ENCODE data around the gene TPH1. TPM values are rescaled to one million over a fixed set of nuclear protein-coding genes. Genes with fewer than 3 reads are reported as not detected.

TPH1 gene
- total RNA-seq, 1 experiment from 2014 or later = 0.07 TPM

- no peak for DNase-seq (ENCODE audit: low spot score)
- H3K27me3 Mint-ChIP-seq (ENCODE audit: low read depth) = no peaks in the 10 kb centered on the region
- ChIA-PET CTCF (interaction anchor here (1.4 kb wide), 1 partner anchor 24 kb away, joined by 4 read pairs; no protein-coding TSS in a partner anchor), POLR2A (no interaction called here)
- no peak for ATAC-seq
- no peak overlapping the region for H3K4me3 Mint-ChIP-seq
- H3K9me3 Mint-ChIP-seq = no peaks in the 10 kb centered on the region
- no peak overlapping the region for H3K27ac Mint-ChIP-seq
- TF ChIP-seq FOXP1 (CRISPR knock-in tag; IDR thresholded peaks at IDR 0.05; ENCODE audit: borderline replicate concordance) (no peak), PRDM15 (CRISPR knock-in tag; IDR thresholded peaks at IDR 0.05) (no peak), EMX1 (CRISPR knock-in tag; IDR thresholded peaks at IDR 0.05) (no peak), MYBL2 (CRISPR knock-in tag; IDR thresholded peaks at IDR 0.05) (no peak), GABPB1 (CRISPR knock-in tag; IDR thresholded peaks at IDR 0.05) (no peak), SMAD4 (CRISPR knock-in tag; IDR thresholded peaks at IDR 0.05) (no peak), ZNF671 (CRISPR knock-in tag; IDR thresholded peaks at IDR 0.05) (no peak), USF2 (CRISPR knock-in tag; IDR thresholded peaks at IDR 0.05) (no peak), CTCF (IDR thresholded peaks at IDR 0.05) (no peak), GTF2I (CRISPR knock-in tag; conservative IDR thresholded peaks at IDR 0.05) (no peak), AFF4 (CRISPR knock-in tag; IDR thresholded peaks at IDR 0.05; ENCODE audit: borderline replicate concordance) (no peak), E2F5 (CRISPR knock-in tag; IDR thresholded peaks at IDR 0.05) (no peak)
- no peaks in the 10 kb centered on the region for H3K4me1 Mint-ChIP-seq
- peaks cover 72% of the 10 kb centered on the region for H3K36me3 Mint-ChIP-seq
Measured at GRCh38 chr11:18091731-18092130, 45.7 kb upstream of the TPH1 start.

GRCh38 chr11:18088966-18089365 lies 42.9 kb upstream of the TPH1 start:
- ChIA-PET POLR2A (no interaction called here), CTCF (interaction anchor here (1.2 kb wide), 1 partner anchor 115 kb away, joined by 3 read pairs; no protein-coding TSS in a partner anchor)
- H3K27ac Mint-ChIP-seq = no peak overlapping the region
- H3K27me3 Mint-ChIP-seq (ENCODE audit: low read depth) = no peaks in the 10 kb centered on the region
- H3K4me3 Mint-ChIP-seq = no peak overlapping the region
- ATAC-seq (no peak), DNase-seq (ENCODE audit: low spot score) (no peak)
- H3K4me1 Mint-ChIP-seq = peaks cover 4% of the 10 kb centered on the region; the same call in 1 of the 2 replicates
- H3K9me3 Mint-ChIP-seq = no peaks in the 10 kb centered on the region
- TF ChIP-seq FOXJ3 (CRISPR knock-in tag; IDR thresholded peaks at IDR 0.05; ENCODE audit: borderline replicate concordance) = no peak
- TF ChIP-seq SP1 (CRISPR knock-in tag; conservative IDR thresholded peaks at IDR 0.05) = no peak
- TF ChIP-seq HMGA2 (CRISPR knock-in tag; IDR thresholded peaks at IDR 0.05) = no peak
- TF ChIP-seq ZNF671 (CRISPR knock-in tag; IDR thresholded peaks at IDR 0.05) = no peak
- no peak for TF ChIP-seq ZBTB43 (CRISPR knock-in tag; IDR thresholded peaks at IDR 0.05)
- no peak for TF ChIP-seq MYBL2 (CRISPR knock-in tag; IDR thresholded peaks at IDR 0.05)
- TF ChIP-seq CREM (CRISPR knock-in tag; IDR thresholded peaks at IDR 0.05) = no peak
- no peak for TF ChIP-seq CREB1 (CRISPR knock-in tag; IDR thresholded peaks at IDR 0.05)
- H3K36me3 Mint-ChIP-seq = peaks cover 59% of the 10 kb centered on the region
